Chondrocyte (in vitro differentiated cells): ENCODE data around the gene LRRC4C. TPM values are rescaled to one million over a fixed set of nuclear protein-coding genes. Genes with fewer than 3 reads are reported as not detected.
"Not testable (repeated sequence)": the region's sequence is repeated elsewhere in the genome, so short reads cannot be mapped to it uniquely, and the experiment has no call there.

Experiments
- DNase-seq: peaks from one replicate; pipeline ENCODE4 v3.0.0; 2021; ENCODE audit warnings: mixed read lengths, low spot score
- H3K27ac Mint-ChIP-seq: one replicate; pipeline ENCODE4 v1.8.0; 2021; ENCODE audit warnings: mild to moderate bottlenecking, moderate library complexity, mixed read lengths; ENCODE audit not compliant: unreplicated experiment
- H3K27me3 Mint-ChIP-seq: 2 replicates; pipeline ENCODE4 v1.8.0; 2021; ENCODE audit warnings: low read depth, mixed read lengths
- H3K36me3 Mint-ChIP-seq: 2 replicates; pipeline ENCODE4 v1.8.0; 2021; ENCODE audit warnings: low read depth, mixed read lengths
- H3K4me1 Mint-ChIP-seq: 2 replicates; pipeline ENCODE4 v1.8.0; 2021; ENCODE audit warnings: low read depth, mild to moderate bottlenecking, mixed read lengths
- H3K4me3 Mint-ChIP-seq: one replicate; pipeline ENCODE4 v1.8.0; 2021; ENCODE audit warnings: mild to moderate bottlenecking, moderate library complexity, mixed read lengths; ENCODE audit not compliant: unreplicated experiment
- H3K9me3 Mint-ChIP-seq: 2 replicates; pipeline ENCODE4 v1.8.0; 2021; ENCODE audit warnings: low read depth, mixed read lengths
- total RNA-seq: library from RNA; stranded (reverse); gene quantifications from 3 replicates; pipeline ENCODE4 v1.2.1, GENCODE V29; 2021
- TF ChIP-seq, protein P1 (sequence below): fragments of 200-600 bp; sonication (generic); IDR thresholded peaks from 2 replicates; pipeline ENCODE4 v1.5.0; 2021; ENCODE audit warnings: antibody characterized with exemption, mild to moderate bottlenecking, moderate library complexity

LRRC4C gene
- total RNA-seq, 1 donor from 2014 or later, result 0.72 TPM

DNA sequence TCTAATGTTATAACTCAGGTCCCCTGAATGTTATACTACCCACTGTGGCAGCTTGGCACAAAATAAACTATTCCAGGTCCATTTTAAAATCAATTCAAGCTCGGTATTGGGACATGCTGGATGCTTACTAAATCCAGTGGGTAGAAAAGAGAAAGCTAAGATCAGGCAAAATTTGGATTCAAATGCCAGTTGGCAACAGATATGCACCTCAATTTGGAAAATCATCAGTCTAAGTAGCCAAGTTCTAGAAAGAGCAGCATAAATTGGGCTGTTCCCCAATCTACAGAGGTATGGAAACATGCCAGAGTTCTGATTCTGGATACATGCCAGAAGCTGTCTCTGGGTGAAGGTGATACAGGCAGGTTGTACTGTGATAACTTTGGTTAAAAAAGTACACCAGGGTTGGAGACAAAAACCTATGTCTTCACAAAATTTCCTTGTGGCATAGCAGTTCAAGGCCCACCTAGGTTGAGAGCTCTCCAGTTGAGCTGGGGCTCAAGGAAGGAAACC is 427.8 kb downstream of the LRRC4C start:
- Mint-ChIP-seq H3K36me3 (no peaks in the 10 kb centered on the region), H3K9me3 (no peaks in the 10 kb centered on the region), H3K27me3 (no peaks in the 10 kb centered on the region), H3K4me3 (no peak overlapping the region), H3K4me1 (no peaks in the 10 kb centered on the region), H3K27ac (no peak overlapping the region)
- TF ChIP-seq, protein P1, sequence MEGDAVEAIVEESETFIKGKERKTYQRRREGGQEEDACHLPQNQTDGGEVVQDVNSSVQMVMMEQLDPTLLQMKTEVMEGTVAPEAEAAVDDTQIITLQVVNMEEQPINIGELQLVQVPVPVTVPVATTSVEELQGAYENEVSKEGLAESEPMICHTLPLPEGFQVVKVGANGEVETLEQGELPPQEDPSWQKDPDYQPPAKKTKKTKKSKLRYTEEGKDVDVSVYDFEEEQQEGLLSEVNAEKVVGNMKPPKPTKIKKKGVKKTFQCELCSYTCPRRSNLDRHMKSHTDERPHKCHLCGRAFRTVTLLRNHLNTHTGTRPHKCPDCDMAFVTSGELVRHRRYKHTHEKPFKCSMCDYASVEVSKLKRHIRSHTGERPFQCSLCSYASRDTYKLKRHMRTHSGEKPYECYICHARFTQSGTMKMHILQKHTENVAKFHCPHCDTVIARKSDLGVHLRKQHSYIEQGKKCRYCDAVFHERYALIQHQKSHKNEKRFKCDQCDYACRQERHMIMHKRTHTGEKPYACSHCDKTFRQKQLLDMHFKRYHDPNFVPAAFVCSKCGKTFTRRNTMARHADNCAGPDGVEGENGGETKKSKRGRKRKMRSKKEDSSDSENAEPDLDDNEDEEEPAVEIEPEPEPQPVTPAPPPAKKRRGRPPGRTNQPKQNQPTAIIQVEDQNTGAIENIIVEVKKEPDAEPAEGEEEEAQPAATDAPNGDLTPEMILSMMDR, result no peak
- DNase-seq, result no peak

DNA sequence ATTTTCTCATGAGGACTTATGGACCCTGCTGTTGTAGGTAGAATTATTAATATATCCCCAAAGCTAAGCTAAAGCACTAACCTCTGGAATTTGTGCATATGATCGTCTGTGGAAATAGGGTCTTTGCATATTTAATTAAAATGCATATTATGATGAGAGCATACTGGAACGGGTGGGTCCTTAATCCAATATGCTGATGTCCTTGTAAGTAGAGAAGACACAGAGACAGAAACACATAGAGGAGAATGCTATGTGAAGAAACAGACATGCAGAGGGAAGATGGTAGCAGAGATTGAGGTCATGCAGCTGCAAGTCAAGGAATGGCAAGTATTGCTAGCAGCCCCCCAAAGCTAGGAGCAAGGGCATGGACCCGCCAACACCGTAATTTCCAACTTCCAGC is 439.2 kb downstream of the LRRC4C start:
- TF ChIP-seq, protein P1, result no peak
- Mint-ChIP-seq H3K4me3 (no peak overlapping the region), H3K36me3 (no peaks in the 10 kb centered on the region), H3K4me1 (no peaks in the 10 kb centered on the region), H3K27ac (no peak overlapping the region), H3K9me3 (no peaks in the 10 kb centered on the region), H3K27me3 (no peaks in the 10 kb centered on the region)
- no peak for DNase-seq

DNA sequence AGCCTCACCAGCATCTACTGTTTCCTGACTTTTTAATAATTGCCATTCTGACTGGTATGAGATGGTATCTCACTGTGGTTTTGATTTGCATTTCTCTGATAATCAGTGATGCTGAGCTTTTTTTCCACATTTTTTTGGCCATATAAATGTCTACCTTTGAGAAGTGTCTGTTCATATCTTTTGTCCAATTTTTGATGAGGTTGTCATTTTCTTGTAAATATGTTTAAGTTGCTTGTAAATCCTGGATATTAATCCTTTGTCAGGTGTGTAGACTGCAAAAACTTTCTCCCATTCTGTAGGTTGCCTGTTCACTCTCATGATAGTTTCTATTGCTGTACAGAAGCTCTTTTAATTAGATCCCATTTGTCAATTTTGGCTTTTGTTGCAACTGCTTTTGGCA is 439.8 kb downstream of the LRRC4C start:
- not testable (repeated sequence) for H3K27me3 Mint-ChIP-seq, DNase-seq, H3K9me3 Mint-ChIP-seq, H3K4me3 Mint-ChIP-seq, H3K4me1 Mint-ChIP-seq, H3K36me3 Mint-ChIP-seq, H3K27ac Mint-ChIP-seq

DNA sequence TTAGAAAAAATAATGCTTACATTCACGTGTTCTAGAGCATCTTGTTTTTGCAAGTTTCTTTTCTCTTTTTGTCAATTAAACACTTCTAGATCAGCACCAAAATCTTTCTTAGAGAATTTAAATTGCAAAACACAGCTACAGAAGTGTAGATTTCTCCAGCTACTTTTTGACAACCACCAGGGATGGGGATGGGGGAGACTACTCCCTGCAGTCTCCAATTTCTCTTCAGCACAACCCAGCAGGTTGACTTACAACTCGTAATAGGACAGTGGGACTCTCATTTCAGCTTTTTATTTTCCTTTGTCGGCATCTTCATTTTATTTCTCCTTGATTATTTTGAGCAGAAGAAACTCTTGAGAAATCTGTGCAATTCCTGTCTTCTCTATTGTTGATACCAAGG is 441.2 kb downstream of the LRRC4C start:
- Mint-ChIP-seq H3K27me3 (no peaks in the 10 kb centered on the region), H3K4me1 (no peaks in the 10 kb centered on the region), H3K4me3 (no peak overlapping the region), H3K36me3 (no peaks in the 10 kb centered on the region), H3K27ac (no peak overlapping the region), H3K9me3 (no peaks in the 10 kb centered on the region)
- TF ChIP-seq, protein P1, result no peak
- DNase-seq, result no peak

DNA sequence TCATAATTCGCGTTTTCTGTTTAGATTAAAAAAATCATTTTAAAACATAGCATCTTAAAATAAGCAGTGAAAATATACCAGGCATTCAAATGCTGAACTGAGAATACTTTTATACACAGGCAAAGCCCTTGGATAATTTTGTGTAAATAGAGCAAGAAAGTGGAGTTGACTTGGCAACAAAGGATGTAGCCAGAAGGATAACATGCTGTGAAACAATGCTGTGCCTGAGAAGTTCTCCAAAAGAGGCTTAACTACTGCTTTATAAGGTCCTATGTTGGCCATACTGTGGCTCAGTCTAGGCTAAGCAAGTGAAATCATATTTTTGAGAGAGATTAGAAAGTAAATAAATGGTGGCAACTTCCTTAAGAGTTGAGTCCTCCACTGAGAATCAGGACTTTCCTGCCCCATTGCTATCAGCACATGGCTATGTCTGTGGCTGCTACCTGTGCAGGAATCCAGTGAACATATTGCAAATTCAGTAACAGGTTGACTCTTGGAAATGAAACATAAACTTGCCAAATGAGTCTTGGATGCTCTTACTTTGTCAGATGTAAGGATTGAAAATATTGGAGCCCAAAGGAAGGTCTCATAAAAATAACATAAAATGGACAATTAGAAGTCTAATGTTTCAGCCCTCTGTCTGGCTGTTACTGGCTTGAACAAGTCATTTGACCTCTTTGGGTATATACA is 448.9 kb downstream of the LRRC4C start:
- no peaks in the 10 kb centered on the region for H3K36me3 Mint-ChIP-seq
- H3K27me3 Mint-ChIP-seq, result peaks cover 5% of the 10 kb centered on the region
- DNase-seq, result no peak
- TF ChIP-seq, protein P1, result no peak
- H3K4me3 Mint-ChIP-seq, result no peak overlapping the region
- H3K4me1 Mint-ChIP-seq, result no peaks in the 10 kb centered on the region
- no peak overlapping the region for H3K27ac Mint-ChIP-seq
- no peaks in the 10 kb centered on the region for H3K9me3 Mint-ChIP-seq

DNA sequence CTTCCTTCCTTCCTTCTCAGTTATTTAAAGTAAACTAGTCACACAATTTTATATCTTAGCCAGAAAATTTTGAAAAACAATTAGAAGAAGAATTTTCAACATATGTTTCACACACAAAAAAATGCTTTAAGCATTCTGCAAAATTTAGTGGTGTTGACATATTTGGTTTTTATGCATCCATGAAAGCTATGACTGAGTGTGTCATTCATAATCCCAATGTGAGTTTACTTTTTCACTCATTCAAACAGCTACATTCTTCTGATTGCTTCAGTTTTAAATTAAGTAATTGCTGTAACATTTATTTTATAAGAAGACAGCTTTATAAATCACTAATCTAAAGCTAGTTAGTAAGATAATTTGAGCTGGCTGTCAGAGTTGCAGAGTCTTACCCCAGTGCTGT is 453.5 kb downstream of the LRRC4C start:
- no peak for DNase-seq
- TF ChIP-seq, protein P1, result no peak
- no peaks in the 10 kb centered on the region for H3K36me3 Mint-ChIP-seq
- H3K27ac Mint-ChIP-seq, result no peak overlapping the region
- no peaks in the 10 kb centered on the region for H3K9me3 Mint-ChIP-seq
- H3K4me1 Mint-ChIP-seq, result no peaks in the 10 kb centered on the region
- peaks cover 5% of the 10 kb centered on the region for H3K27me3 Mint-ChIP-seq
- H3K4me3 Mint-ChIP-seq, result no peak overlapping the region
